GM12874 (cell line): ENCODE measurements around the gene TNRC6B.

Source experiments
- TF ChIP-seq, protein P1 (sequence below): IDR thresholded peaks from 2 replicates; pipeline ENCODE4 v1.5.1; 2011; ENCODE audit warnings: low read depth, mild to moderate bottlenecking, control low read depth, low read length, moderate library complexity; ENCODE audit not compliant: insufficient read depth

The TNRC6B gene

DNA sequence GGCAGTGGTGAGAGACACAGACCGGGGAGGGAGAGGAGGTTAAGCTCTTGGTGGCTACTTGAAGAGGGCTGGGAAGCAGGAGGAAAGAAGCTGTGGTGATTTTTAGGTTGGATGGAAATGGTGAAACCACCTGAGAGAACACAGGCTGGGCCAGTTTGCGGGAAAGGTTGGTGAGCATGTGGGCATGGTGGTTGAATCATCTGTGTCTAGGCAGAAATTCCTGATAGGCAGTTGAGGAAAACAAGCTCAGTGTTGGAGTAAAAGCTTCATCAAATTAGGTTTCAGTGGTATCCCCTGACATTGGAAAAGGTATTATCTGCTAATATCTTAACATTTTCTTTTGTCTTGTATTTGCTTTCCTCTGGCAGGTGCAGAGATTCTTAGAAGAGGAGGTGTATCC lies 188.3 kb downstream of the TNRC6B start:
- TF ChIP-seq, protein P1, sequence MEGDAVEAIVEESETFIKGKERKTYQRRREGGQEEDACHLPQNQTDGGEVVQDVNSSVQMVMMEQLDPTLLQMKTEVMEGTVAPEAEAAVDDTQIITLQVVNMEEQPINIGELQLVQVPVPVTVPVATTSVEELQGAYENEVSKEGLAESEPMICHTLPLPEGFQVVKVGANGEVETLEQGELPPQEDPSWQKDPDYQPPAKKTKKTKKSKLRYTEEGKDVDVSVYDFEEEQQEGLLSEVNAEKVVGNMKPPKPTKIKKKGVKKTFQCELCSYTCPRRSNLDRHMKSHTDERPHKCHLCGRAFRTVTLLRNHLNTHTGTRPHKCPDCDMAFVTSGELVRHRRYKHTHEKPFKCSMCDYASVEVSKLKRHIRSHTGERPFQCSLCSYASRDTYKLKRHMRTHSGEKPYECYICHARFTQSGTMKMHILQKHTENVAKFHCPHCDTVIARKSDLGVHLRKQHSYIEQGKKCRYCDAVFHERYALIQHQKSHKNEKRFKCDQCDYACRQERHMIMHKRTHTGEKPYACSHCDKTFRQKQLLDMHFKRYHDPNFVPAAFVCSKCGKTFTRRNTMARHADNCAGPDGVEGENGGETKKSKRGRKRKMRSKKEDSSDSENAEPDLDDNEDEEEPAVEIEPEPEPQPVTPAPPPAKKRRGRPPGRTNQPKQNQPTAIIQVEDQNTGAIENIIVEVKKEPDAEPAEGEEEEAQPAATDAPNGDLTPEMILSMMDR: no peak

DNA sequence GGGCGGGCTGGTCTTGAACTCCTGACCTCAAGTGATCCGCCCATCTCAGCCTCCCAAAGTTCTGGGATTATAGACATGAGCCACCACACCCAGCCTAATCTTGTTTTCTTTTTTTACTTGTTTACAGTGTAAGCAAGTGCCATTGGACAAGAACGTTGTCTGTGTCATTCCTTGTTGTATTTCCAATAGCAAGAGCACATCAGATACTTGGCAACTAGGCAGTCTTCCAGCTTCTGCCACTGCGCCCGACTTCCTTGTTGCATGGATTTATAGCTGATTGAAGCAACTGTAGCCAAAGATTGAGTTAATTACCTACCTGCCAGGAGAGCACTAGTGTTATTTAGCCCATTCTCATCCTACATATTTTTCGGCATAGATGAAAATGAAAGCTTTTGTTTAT lies 189.6 kb downstream of the TNRC6B start:
- TF ChIP-seq, protein P1: no peak

DNA sequence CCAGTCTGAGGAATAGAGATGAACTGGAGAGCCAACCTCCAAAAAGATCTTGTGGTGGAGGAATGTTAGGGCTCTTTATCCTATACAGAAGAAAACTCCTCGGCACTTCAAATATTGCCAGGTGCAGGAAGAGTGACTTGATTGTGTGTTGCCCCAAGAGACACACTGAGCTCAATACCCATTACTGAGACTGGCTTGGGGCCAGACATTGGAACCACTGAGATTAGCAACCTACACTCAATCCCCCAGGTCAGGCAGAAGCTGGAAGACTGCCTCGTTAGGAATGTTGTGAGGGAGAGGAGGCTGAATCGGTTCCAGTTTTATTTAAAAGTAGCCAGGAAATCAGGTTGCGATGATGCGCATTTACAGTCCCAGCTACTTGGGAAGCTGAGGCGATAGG lies 190.3 kb downstream of the TNRC6B start:
- TF ChIP-seq, protein P1: no peak

DNA sequence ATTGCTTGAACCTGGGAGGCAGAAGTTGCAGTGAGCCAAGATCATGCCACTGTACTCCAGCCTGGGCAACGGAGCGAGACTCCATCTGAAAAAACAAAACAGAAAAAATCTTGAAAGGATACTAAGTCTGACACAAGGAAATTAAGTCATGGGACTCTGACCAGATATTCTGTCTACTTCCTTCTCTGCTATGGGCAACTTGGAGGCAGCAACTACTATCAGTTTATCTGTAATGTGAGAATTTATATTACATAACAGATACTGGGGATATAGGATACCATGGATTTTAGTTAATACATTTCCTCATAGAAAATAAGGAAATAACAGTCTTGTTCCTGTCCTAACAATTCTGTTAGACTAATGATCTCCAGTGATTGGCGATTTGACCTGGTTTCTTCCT lies 191.1 kb downstream of the TNRC6B start:
- TF ChIP-seq, protein P1: no peak

DNA sequence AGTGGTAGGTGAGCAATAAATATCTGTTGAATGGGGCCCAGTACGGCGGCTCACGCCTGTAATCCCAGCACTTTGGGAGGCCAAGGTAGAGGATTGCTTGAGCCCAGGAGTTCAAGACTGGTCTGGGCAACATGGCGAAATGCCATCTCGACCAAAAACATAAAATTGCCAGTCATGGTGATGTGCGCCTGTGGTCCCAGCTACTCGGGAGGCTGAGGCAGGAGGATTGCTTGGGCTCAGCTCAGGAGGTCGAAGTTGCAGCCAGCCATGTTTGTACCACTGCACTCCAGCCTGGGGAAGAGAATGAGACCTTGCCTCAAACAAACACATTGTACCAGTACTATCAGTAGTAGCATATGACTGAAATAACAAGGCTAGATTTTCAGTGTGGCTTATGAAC lies 196.8 kb downstream of the TNRC6B start:
- TF ChIP-seq, protein P1: no peak

DNA sequence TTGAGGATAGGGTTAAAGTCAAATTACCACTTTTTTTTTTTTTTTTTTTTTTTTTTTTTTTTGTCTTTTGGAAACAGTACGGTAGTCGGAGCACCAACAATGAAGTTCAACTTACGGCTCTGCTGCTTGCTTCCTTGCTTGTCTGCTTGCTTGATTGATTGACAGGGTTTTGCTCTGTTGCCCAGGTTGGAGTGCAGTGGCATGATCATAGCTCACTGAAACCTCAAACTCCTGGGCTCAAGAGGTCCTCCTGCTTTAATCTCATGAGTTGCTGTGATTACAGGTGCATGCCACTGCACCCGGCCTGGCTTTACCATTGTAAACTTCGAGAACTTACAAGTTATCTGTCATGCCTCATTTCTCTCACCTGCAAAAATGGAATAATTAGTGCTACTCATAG lies 198.4 kb downstream of the TNRC6B start:
- TF ChIP-seq, protein P1: no peak

DNA sequence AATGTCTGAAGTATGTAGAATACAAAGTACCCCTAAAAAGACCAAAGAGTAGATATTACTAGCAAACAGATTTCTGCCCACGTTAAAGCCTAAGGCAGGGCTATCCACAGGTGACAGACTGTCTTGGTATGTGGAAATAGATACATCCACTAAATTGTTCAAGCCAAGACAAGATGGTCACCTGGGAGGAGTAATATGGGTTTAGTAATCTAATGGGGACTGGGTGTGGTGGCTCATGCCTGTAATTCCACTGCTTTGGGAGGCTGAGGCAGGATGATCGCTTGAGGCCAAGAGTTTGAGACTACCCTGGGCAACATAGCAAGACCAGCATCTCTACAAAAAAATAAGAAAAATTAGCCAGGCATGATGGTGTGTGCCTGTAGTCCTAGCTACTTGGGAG lies 200.2 kb downstream of the TNRC6B start:
- TF ChIP-seq, protein P1: no peak

DNA sequence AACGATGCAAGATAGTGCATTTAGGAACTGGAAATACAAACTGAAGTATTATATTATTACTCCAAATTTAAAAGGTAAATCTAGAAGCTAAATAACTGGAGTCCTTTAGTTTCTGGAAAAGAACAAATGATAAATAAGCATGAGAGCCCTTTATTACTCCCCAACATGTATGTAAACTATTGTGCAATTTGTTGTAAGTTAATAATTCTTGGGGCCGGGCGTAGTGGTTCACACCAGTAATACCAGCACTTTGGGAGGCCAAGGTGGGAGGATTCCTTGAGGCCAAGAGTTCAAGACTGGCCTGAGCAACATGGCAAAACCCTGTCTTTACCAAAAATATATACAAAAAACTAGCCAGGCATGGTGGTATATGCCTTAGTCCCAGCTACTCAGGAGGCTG lies 203.7 kb downstream of the TNRC6B start:
- TF ChIP-seq, protein P1: no peak
